Nephron progenitor cell (in vitro differentiated cells): ENCODE results near the gene AGTR1.
A peak's percentile ranks its signal among the peaks of the same experiment; 100 is the strongest.

ENCODE experiments used
- DNase-seq: peaks from one replicate; pipeline ENCODE4 v3.0.0; 2021
- H3K27ac Mint-ChIP-seq: 2 replicates; pipeline ENCODE4 v1.8.0; 2021; ENCODE audit warnings: mild to moderate bottlenecking, moderate library complexity, mixed read lengths
- H3K27me3 Mint-ChIP-seq: 2 replicates; pipeline ENCODE4 v1.8.0; 2021; ENCODE audit warnings: mild to moderate bottlenecking, low read depth, mixed read lengths; ENCODE audit not compliant: poor library complexity
- H3K36me3 Mint-ChIP-seq: 2 replicates; pipeline ENCODE4 v1.8.0; 2021; ENCODE audit warnings: low read depth, mixed read lengths
- H3K4me1 Mint-ChIP-seq: 2 replicates; pipeline ENCODE4 v1.8.0; 2021; ENCODE audit warnings: mixed read lengths
- H3K4me3 Mint-ChIP-seq: 2 replicates; pipeline ENCODE4 v1.8.0; 2021; ENCODE audit warnings: mild to moderate bottlenecking, moderate library complexity, mixed read lengths
- H3K9me3 Mint-ChIP-seq: 2 replicates; pipeline ENCODE4 v1.8.0; 2021; ENCODE audit warnings: mild to moderate bottlenecking, moderate library complexity, mixed read lengths
- TF ChIP-seq, protein P1 (sequence below): fragments of 200-600 bp; sonication (generic); IDR thresholded peaks from 2 replicates; pipeline ENCODE4 v1.5.0; 2021; ENCODE audit warnings: antibody characterized with exemption

Gene AGTR1

DNA sequence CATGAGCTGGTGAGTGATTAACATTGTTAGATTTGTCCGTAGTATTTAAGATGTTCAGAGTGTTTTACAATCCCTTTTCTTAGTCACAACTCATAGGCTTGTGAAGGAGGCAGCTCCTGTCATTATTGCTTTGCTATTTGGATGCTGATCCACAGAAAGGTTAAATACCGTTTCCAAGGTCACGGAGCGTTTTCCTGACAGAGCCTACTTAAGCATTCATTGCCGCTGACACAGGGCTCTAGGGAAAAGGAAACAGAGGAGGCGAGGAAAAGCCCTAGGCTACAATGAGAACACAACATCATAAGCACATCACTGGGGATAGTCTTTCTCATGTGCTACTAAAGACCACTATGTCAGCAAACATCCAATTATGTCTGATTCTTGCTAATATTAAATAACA is 91.4 kb downstream of the AGTR1 start:
- TF ChIP-seq, protein P1, sequence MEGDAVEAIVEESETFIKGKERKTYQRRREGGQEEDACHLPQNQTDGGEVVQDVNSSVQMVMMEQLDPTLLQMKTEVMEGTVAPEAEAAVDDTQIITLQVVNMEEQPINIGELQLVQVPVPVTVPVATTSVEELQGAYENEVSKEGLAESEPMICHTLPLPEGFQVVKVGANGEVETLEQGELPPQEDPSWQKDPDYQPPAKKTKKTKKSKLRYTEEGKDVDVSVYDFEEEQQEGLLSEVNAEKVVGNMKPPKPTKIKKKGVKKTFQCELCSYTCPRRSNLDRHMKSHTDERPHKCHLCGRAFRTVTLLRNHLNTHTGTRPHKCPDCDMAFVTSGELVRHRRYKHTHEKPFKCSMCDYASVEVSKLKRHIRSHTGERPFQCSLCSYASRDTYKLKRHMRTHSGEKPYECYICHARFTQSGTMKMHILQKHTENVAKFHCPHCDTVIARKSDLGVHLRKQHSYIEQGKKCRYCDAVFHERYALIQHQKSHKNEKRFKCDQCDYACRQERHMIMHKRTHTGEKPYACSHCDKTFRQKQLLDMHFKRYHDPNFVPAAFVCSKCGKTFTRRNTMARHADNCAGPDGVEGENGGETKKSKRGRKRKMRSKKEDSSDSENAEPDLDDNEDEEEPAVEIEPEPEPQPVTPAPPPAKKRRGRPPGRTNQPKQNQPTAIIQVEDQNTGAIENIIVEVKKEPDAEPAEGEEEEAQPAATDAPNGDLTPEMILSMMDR = no peak
- H3K4me3 Mint-ChIP-seq = no peak overlapping the region

DNA sequence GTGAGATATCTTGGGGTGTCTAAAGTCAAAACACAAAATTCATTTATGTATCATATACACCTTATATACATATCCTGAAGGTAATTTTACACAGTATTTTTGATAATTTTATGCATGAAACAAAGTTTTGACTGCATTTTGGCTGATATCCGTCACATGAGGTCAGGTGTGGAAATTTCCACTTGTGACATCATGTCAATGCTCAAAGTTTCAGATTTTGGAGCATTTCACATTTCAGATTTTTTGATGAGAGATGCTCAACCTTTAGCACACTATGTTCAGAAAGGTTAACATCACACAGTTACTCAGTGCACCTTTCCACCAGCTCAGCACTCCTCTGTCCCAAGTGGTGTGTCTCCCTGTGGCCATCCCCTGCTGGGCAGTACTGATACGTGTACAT is 92.2 kb downstream of the AGTR1 start:
- TF ChIP-seq, protein P1 = no peak
- peak overlapping the region; percentile 56 for H3K27ac Mint-ChIP-seq
- DNase-seq = no peak
- peaks cover 33% of the 10 kb centered on the region for H3K9me3 Mint-ChIP-seq
- H3K27me3 Mint-ChIP-seq = peaks cover under 1% of the 10 kb centered on the region
- peaks cover 10% of the 10 kb centered on the region for H3K36me3 Mint-ChIP-seq
- peaks cover 60% of the 10 kb centered on the region for H3K4me1 Mint-ChIP-seq
- no peak overlapping the region for H3K4me3 Mint-ChIP-seq

More for the DNA sequence above, 91.4 kb downstream of the AGTR1 start:
- peak; percentile 33 for DNase-seq
- H3K36me3 Mint-ChIP-seq = peaks cover 10% of the 10 kb centered on the region
- H3K4me1 Mint-ChIP-seq = peaks cover 53% of the 10 kb centered on the region
- H3K27me3 Mint-ChIP-seq = peaks cover 9% of the 10 kb centered on the region
- peaks cover 39% of the 10 kb centered on the region for H3K9me3 Mint-ChIP-seq
- H3K27ac Mint-ChIP-seq = peak overlapping the region; percentile 74

DNA sequence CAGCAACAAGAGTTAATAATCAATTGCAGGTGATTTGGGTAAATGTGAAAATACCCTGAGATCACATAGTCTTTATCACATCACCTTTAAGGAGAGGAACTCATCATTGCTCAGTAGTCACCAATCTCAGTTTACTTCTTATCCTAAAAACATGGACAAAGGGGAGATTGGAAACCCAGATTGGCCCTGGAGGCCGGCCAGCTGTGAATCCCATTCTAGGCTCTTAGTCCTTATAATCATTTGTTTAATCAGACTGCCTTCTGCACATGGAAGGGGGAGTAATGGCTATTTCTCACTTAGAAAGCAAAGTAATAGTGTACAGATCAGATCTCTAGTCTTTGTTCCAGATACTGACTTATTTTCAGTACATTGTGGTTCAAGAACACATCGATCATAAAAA is 92.7 kb downstream of the AGTR1 start:
- DNase-seq = no peak
- H3K27ac Mint-ChIP-seq = peak overlapping the region; percentile 56
- peaks cover 29% of the 10 kb centered on the region for H3K9me3 Mint-ChIP-seq
- H3K4me3 Mint-ChIP-seq = no peak overlapping the region
- TF ChIP-seq, protein P1 = no peak
- no peaks in the 10 kb centered on the region for H3K27me3 Mint-ChIP-seq
- peaks cover 64% of the 10 kb centered on the region for H3K4me1 Mint-ChIP-seq
- H3K36me3 Mint-ChIP-seq = peaks cover 10% of the 10 kb centered on the region

DNA sequence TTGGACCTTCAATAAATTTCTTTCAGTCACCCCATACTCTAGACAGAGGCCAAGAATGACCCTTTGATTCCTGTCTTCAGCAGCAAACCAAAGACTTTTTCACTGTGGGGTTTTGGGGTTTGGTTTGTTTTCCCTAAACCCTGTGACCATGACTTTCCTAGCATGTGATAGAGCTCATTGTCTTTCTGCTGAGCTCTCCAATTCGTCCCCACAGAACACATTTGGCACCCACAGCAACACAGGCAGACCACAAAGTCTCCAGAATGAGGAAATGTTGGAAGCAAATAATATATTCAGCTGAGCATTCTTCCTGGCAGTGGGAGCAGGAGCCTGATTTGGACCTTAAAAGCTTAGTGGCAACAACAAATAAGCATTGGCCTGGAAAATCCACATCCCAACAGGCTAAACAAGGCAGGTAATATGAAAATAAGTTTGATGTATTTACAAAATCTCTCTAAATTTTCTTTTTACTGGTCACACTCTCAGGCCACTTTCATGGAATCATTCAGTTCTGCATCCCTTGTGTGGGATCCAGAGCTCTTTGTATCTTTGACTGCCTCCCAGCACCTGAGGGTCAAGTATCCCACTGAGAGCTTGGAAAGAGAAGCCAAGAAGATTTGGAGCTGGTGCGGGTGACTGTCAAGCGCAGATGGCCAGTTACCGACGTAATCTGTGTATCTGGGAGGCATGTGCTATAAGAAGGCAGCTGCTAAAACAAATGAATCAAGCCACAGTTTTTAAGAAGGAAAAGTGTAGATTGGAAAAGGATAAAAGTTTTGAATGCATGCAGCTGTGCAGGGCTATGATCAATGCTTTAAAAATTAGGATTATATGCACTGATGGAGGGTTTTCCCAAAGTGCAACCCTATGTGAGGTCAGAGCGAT is 93.4 kb downstream of the AGTR1 start:
- TF ChIP-seq, protein P1 = no peak
- Mint-ChIP-seq H3K9me3 (peaks cover 22% of the 10 kb centered on the region), H3K27me3 (peaks cover 3% of the 10 kb centered on the region), H3K36me3 (peaks cover 10% of the 10 kb centered on the region), H3K27ac (no peak overlapping the region), H3K4me1 (peaks cover 64% of the 10 kb centered on the region), H3K4me3 (no peak overlapping the region)
- no peak for DNase-seq

DNA sequence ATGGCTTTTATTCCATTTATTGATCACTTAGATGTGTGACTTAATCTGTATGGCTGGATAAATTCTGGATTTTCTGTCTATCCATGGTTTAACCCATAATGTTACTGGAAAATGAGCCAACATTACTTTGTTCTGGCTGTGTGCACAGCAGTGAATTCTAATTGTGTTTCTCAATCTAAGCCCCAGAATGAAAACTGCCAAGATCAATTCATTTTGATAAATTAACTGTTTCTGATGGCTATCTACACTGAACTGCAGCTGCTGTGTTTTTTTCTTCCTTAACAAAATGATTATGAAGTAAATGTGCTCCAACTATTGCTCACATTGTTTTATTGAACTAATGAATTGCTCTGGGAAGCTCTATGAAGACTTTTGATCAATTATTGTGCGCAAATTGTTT is 94.2 kb downstream of the AGTR1 start:
- no peak for DNase-seq
- H3K27ac Mint-ChIP-seq = no peak overlapping the region
- TF ChIP-seq, protein P1 = no peak
- peaks cover 4% of the 10 kb centered on the region for H3K27me3 Mint-ChIP-seq
- peaks cover 64% of the 10 kb centered on the region for H3K4me1 Mint-ChIP-seq
- peaks cover 7% of the 10 kb centered on the region for H3K36me3 Mint-ChIP-seq
- H3K9me3 Mint-ChIP-seq = peaks cover 13% of the 10 kb centered on the region
- H3K4me3 Mint-ChIP-seq = no peak overlapping the region

DNA sequence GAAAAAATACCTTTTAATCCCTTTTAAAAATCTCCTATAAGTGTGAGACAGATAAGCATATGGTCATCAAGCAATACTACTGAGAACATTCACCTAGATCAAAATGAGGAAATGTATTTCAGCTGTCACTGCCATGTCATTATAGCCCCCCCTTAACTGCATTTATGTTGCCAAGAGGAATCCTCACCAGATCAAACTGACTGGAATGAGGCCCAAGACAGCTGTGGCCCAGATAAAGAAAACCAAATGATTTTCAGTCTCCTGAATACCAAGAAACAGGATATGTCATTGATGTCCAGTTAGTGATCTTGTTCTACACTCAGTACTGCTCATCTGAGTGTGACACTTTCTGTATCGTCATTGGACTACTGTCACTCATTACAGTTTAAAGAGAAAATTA is 94.8 kb downstream of the AGTR1 start:
- DNase-seq = no peak
- Mint-ChIP-seq H3K27me3 (peaks cover 4% of the 10 kb centered on the region), H3K4me3 (no peak overlapping the region), H3K4me1 (peaks cover 64% of the 10 kb centered on the region), H3K27ac (no peak overlapping the region), H3K9me3 (peaks cover 8% of the 10 kb centered on the region), H3K36me3 (peaks cover 5% of the 10 kb centered on the region)
- TF ChIP-seq, protein P1 = no peak
